K562 (cell line): Measurements from ENCODE around the gene CYB561A3. TPM values are rescaled to one million over a fixed set of nuclear protein-coding genes. Genes with fewer than 3 reads are reported as not detected.
A peak's percentile ranks its signal among the peaks of the same experiment; 100 is the strongest.

ENCODE experiments used
- C11orf30 ChIP-seq: fragments of 450-650 bp; IDR thresholded peaks from 2 replicates; pipeline ENCODE4 v1.6.1; 2016; ENCODE audit warnings: low read depth, mild to moderate bottlenecking
- CBFA2T2 ChIP-seq: fragments of 450-650 bp; conservative IDR thresholded peaks from 2 replicates; pipeline ENCODE4 v1.6.1; 2017; ENCODE audit warnings: mild to moderate bottlenecking
- MAFG ChIP-seq: fragments of 450-650 bp; conservative IDR thresholded peaks from 2 replicates; pipeline ENCODE4 v1.6.1; 2016; ENCODE audit warnings: missing genetic modification characterization, missing compliant biosample characterization
- MBD2 ChIP-seq: sonication (generic); IDR thresholded peaks from 2 replicates; pipeline ENCODE4 v1.6.1; 2016; ENCODE audit warnings: low read depth, borderline replicate concordance
- NCOR1 ChIP-seq: fragments of 450-650 bp; IDR thresholded peaks from 2 replicates; pipeline ENCODE4 v1.6.1; 2016; ENCODE audit warnings: mild to moderate bottlenecking, moderate library complexity
- POLR2AphosphoS5 ChIP-seq: IDR thresholded peaks from 2 replicates; pipeline ENCODE4 v1.6.1; 2011; ENCODE audit warnings: mild to moderate bottlenecking, low read depth, low read length, moderate library complexity; ENCODE audit not compliant: control insufficient read depth, insufficient read depth
- SMARCA4 ChIP-seq: fragments of 450-650 bp; IDR thresholded peaks from 2 replicates; pipeline ENCODE4 v1.6.1; 2016
- SMC3 ChIP-seq: conservative IDR thresholded peaks from 2 replicates; pipeline ENCODE4 v1.6.1; 2011; ENCODE audit warnings: low read depth, low read length, improper control_type of control experiment; ENCODE audit not compliant: insufficient read depth
- SP1 ChIP-seq: sonication (generic); formaldehyde crosslinking; IDR thresholded peaks from 2 replicates; pipeline ENCODE4 v1.8.1; 2022; ENCODE audit warnings: mild to moderate bottlenecking, missing genetic modification reagents
- SRF ChIP-seq, 2 experiments: fragments of 250-450, 450-650 bp in 1 of 2; sonication (Bioruptor Pico) in 1 of 2; sonication (generic) in 1 of 2; formaldehyde crosslinking; IDR thresholded peaks; 2 replicates each; pipeline versions ENCODE4 v1.5.0 to v1.5.1; 2020 to 2022; ENCODE audit warnings: mild to moderate bottlenecking in 1 of 2, missing genetic modification reagents in 1 of 2
- TAL1 ChIP-seq: fragments of 450-650 bp; IDR thresholded peaks from 2 replicates; pipeline ENCODE4 v1.6.1; 2016; ENCODE audit warnings: mild to moderate bottlenecking
- ZNF354B ChIP-seq: fragments of 250-450 bp; sonication (Bioruptor Pico); IDR thresholded peaks from 2 replicates; pipeline ENCODE4 v1.4.0; 2020
- ZNF766 ChIP-seq: fragments of 200-800 bp; sonication (Bioruptor generic); conservative IDR thresholded peaks from 2 replicates; pipeline ENCODE4 v1.6.1; 2016; ENCODE audit warnings: missing genetic modification characterization, missing compliant biosample characterization
- polyA plus RNA-seq, 8 experiments: library from polyadenylated mRNA; depleted of rRNA in 4 of 8; stranded (reverse) in 5 of 8; unstranded in 3 of 8; fragments of >200 nt; fragmentation: Nextera tagmentation in 2 of 8; fragmentation: Illumina TruSeq in 1 of 8; extraction: Ambion mirVana in 2 of 8; extraction: Trizol in 1 of 8; gene quantifications; 2 replicates each; pipeline versions ENCODE4 v1.2.1 to v1.2.3, GENCODE V29; 2011 to 2014; ENCODE audit warnings: inconsistent platforms in 1 of 8, missing spikeins in 1 of 8
- total RNA-seq, 7 experiments: library from RNA; depleted of rRNA in 6 of 7; stranded (reverse); fragments of >200 nt in 6 of 7; fragmentation: Illumina TruSeq in 2 of 7; extraction: Trizol in 2 of 7; gene quantifications; 2 replicates each; pipeline versions ENCODE4 v1.2.1 to v1.2.3, GENCODE V29; 2011 to 2021; ENCODE audit warnings: low replicate concordance in 1 of 7
- TF ChIP-seq, protein P1 (sequence below): fragments of 200-600 bp; sonication (generic); IDR thresholded peaks from one replicate; pipeline ENCODE4 v1.6.1; 2012; ENCODE audit warnings: mild to moderate bottlenecking, low read depth, low read length, inconsistent platforms
- TF ChIP-seq, protein P2 (sequence below): fragments of 250-450 bp; sonication (Bioruptor Pico); IDR thresholded peaks from 2 replicates; pipeline ENCODE4 v1.8.0; 2021; ENCODE audit warnings: mild to moderate bottlenecking, moderate library complexity
- TF ChIP-seq, protein P3 (sequence below), 2 experiments: fragments of 450-650 bp; IDR thresholded peaks; 2 replicates each; pipeline ENCODE4 v1.6.1; 2016

CYB561A3 gene
- total and polyA plus RNA-seq, 9 of the 15 experiments (the other 6 are each of a cell fraction or from before 2014, with no cell fraction given): 29.2 to 78.9 (median 37.9) TPM

DNA sequence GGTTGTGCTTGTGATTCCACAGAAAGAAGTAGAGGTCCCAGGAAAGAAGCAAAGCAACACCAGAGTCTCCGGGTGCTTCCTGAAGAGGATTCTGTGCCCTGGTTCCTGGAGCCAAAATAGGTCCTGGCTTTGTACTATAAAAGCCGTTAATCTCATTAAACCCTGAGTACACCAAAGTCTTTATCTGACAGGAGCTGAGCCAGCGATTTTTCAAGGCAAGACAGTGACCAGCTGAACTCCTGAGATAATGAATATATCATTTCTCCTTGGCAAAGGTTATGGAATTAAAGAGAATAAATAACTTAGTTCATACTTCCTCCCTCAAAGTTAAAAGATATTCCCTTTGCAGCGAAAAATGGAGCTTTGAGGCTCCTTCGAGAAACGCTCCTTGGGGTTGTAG lies 5.7 kb upstream of the CYB561A3 start (continued):
- TF ChIP-seq SMC3 (no peak), CBFA2T2 (peak; percentile 62), TAL1 (peak; percentile 80), ZNF766 (CRISPR knock-in tag) (no peak), MAFG (peak; percentile 92), SP1 (no peak), POLR2AphosphoS5 (peak; percentile 61; the same call in 1 of the 2 replicates), ZNF354B (no peak), SRF (CRISPR knock-in tag; IDR thresholded peaks at IDR 0.05) (no peak), NCOR1 (peak; percentile 64), MBD2 (peak; percentile 42; the same call in 1 of the 2 replicates), SMARCA4 (peak; percentile 77), C11orf30 (peak; percentile 94)
- TF ChIP-seq, protein P1, sequence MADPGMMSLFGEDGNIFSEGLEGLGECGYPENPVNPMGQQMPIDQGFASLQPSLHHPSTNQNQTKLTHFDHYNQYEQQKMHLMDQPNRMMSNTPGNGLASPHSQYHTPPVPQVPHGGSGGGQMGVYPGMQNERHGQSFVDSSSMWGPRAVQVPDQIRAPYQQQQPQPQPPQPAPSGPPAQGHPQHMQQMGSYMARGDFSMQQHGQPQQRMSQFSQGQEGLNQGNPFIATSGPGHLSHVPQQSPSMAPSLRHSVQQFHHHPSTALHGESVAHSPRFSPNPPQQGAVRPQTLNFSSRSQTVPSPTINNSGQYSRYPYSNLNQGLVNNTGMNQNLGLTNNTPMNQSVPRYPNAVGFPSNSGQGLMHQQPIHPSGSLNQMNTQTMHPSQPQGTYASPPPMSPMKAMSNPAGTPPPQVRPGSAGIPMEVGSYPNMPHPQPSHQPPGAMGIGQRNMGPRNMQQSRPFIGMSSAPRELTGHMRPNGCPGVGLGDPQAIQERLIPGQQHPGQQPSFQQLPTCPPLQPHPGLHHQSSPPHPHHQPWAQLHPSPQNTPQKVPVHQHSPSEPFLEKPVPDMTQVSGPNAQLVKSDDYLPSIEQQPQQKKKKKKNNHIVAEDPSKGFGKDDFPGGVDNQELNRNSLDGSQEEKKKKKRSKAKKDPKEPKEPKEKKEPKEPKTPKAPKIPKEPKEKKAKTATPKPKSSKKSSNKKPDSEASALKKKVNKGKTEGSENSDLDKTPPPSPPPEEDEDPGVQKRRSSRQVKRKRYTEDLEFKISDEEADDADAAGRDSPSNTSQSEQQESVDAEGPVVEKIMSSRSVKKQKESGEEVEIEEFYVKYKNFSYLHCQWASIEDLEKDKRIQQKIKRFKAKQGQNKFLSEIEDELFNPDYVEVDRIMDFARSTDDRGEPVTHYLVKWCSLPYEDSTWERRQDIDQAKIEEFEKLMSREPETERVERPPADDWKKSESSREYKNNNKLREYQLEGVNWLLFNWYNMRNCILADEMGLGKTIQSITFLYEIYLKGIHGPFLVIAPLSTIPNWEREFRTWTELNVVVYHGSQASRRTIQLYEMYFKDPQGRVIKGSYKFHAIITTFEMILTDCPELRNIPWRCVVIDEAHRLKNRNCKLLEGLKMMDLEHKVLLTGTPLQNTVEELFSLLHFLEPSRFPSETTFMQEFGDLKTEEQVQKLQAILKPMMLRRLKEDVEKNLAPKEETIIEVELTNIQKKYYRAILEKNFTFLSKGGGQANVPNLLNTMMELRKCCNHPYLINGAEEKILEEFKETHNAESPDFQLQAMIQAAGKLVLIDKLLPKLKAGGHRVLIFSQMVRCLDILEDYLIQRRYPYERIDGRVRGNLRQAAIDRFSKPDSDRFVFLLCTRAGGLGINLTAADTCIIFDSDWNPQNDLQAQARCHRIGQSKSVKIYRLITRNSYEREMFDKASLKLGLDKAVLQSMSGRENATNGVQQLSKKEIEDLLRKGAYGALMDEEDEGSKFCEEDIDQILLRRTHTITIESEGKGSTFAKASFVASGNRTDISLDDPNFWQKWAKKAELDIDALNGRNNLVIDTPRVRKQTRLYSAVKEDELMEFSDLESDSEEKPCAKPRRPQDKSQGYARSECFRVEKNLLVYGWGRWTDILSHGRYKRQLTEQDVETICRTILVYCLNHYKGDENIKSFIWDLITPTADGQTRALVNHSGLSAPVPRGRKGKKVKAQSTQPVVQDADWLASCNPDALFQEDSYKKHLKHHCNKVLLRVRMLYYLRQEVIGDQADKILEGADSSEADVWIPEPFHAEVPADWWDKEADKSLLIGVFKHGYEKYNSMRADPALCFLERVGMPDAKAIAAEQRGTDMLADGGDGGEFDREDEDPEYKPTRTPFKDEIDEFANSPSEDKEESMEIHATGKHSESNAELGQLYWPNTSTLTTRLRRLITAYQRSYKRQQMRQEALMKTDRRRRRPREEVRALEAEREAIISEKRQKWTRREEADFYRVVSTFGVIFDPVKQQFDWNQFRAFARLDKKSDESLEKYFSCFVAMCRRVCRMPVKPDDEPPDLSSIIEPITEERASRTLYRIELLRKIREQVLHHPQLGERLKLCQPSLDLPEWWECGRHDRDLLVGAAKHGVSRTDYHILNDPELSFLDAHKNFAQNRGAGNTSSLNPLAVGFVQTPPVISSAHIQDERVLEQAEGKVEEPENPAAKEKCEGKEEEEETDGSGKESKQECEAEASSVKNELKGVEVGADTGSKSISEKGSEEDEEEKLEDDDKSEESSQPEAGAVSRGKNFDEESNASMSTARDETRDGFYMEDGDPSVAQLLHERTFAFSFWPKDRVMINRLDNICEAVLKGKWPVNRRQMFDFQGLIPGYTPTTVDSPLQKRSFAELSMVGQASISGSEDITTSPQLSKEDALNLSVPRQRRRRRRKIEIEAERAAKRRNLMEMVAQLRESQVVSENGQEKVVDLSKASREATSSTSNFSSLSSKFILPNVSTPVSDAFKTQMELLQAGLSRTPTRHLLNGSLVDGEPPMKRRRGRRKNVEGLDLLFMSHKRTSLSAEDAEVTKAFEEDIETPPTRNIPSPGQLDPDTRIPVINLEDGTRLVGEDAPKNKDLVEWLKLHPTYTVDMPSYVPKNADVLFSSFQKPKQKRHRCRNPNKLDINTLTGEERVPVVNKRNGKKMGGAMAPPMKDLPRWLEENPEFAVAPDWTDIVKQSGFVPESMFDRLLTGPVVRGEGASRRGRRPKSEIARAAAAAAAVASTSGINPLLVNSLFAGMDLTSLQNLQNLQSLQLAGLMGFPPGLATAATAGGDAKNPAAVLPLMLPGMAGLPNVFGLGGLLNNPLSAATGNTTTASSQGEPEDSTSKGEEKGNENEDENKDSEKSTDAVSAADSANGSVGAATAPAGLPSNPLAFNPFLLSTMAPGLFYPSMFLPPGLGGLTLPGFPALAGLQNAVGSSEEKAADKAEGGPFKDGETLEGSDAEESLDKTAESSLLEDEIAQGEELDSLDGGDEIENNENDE: no peak
- TF ChIP-seq, protein P2, sequence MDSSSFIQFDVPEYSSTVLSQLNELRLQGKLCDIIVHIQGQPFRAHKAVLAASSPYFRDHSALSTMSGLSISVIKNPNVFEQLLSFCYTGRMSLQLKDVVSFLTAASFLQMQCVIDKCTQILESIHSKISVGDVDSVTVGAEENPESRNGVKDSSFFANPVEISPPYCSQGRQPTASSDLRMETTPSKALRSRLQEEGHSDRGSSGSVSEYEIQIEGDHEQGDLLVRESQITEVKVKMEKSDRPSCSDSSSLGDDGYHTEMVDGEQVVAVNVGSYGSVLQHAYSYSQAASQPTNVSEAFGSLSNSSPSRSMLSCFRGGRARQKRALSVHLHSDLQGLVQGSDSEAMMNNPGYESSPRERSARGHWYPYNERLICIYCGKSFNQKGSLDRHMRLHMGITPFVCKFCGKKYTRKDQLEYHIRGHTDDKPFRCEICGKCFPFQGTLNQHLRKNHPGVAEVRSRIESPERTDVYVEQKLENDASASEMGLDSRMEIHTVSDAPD: no peak
- TF ChIP-seq, protein P3, sequence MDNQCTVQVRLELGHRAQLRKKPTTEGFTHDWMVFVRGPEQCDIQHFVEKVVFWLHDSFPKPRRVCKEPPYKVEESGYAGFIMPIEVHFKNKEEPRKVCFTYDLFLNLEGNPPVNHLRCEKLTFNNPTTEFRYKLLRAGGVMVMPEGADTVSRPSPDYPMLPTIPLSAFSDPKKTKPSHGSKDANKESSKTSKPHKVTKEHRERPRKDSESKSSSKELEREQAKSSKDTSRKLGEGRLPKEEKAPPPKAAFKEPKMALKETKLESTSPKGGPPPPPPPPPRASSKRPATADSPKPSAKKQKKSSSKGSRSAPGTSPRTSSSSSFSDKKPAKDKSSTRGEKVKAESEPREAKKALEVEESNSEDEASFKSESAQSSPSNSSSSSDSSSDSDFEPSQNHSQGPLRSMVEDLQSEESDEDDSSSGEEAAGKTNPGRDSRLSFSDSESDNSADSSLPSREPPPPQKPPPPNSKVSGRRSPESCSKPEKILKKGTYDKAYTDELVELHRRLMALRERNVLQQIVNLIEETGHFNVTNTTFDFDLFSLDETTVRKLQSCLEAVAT (IDR thresholded peaks at IDR 0.05): no peak
